Thoracic aorta (tissue), 2 donors: ENCODE data around the gene CRAMP1. TPM values are rescaled to one million over a fixed set of nuclear protein-coding genes. Genes with fewer than 3 reads are reported as not detected.

Source experiments
- ATAC-seq: fragments of 150-250 bp; one replicate; pipeline ENCODE4 v1.8.0; 2017; ENCODE audit warnings: low read depth; ENCODE audit not compliant: insufficient number of reproducible peaks, low FRiP score
- DNase-seq: peaks from one replicate; pipeline ENCODE4 v3.0.0-alpha.2; 2020; ENCODE audit warnings: low spot score
- H3K27ac ChIP-seq, 2 donors: fragments of 200-600 bp; sonication (generic); 1 replicate in 1 of 2; 2 replicates in 1 of 2; pipeline ENCODE4 v1.5.1; 2016; ENCODE audit warnings: mild to moderate bottlenecking in 2 of 2, moderate library complexity in 2 of 2
- H3K27me3 ChIP-seq: fragments of 200-600 bp; sonication (generic); replicated peaks from 2 replicates; pipeline ENCODE4 v1.6.0; 2016; ENCODE audit warnings: mild to moderate bottlenecking; ENCODE audit not compliant: insufficient read depth
- H3K36me3 ChIP-seq: fragments of 200-600 bp; sonication (generic); one replicate; pipeline ENCODE4 v1.5.1; 2016
- H3K4me1 ChIP-seq, 2 donors: fragments of 200-600 bp; sonication (generic); 1 replicate in 1 of 2; 2 replicates in 1 of 2; pipeline versions ENCODE4 v1.5.1 to v1.6.0; 2016; ENCODE audit warnings: low read depth in 2 of 2, mild to moderate bottlenecking in 1 of 2; ENCODE audit not compliant: control insufficient read depth in 1 of 2
- H3K4me3 ChIP-seq: fragments of 200-600 bp; sonication (generic); 2 replicates; pipeline ENCODE4 v1.5.1; 2016; ENCODE audit warnings: mild to moderate bottlenecking
- H3K9me3 ChIP-seq: fragments of 200-600 bp; sonication (generic); 2 replicates; pipeline ENCODE4 v1.5.1; 2016
- CTCF ChIP-seq: fragments of 200-600 bp; sonication (generic); IDR thresholded peaks from one replicate; pipeline ENCODE4 v1.5.1; 2019; ENCODE audit warnings: antibody characterized with exemption
- total RNA-seq, 2 donors: library from RNA; depleted of rRNA; stranded (reverse); fragments of >200 nt; gene quantifications; one replicate each; pipeline versions ENCODE4 v1.1.0 to v1.2.3, GENCODE V29; 2016

The CRAMP1 gene
- total RNA-seq, 2 donors from 2014 or later, result 15.0 to 21.4 TPM

GRCh38 chr16:1657841-1658240 is 45.7 kb downstream of the CRAMP1 start:
- Histone ChIP-seq H3K27ac (no peak overlapping the region), H3K36me3 (peaks cover 66% of the 10 kb centered on the region), H3K27me3 (no peaks in the 10 kb centered on the region), H3K9me3 (no peaks in the 10 kb centered on the region), H3K4me1 (no peaks in the 10 kb centered on the region), H3K4me3 (no peak overlapping the region)
- ATAC-seq (no peak), DNase-seq (no peak)
- no peak for TF ChIP-seq CTCF

- no peaks in the 10 kb centered on the region for H3K4me1 ChIP-seq
- H3K36me3 ChIP-seq, result peaks cover 61% of the 10 kb centered on the region
- H3K27ac ChIP-seq, result no peak overlapping the region
- no peaks in the 10 kb centered on the region for H3K9me3 ChIP-seq
- no peak for ATAC-seq
- DNase-seq, result no peak
- no peak for TF ChIP-seq CTCF
- no peak overlapping the region for H3K4me3 ChIP-seq
- no peaks in the 10 kb centered on the region for H3K27me3 ChIP-seq
Measured at GRCh38 chr16:1659031-1659430, 46.9 kb downstream of the CRAMP1 start.

GRCh38 chr16:1661826-1662225 is 49.7 kb downstream of the CRAMP1 start:
- Histone ChIP-seq H3K4me1 (no peaks in the 10 kb centered on the region), H3K27me3 (no peaks in the 10 kb centered on the region), H3K27ac (no peak overlapping the region), H3K4me3 (no peak overlapping the region), H3K36me3 (peaks cover 67% of the 10 kb centered on the region), H3K9me3 (no peaks in the 10 kb centered on the region)
- TF ChIP-seq CTCF, result no peak
- ATAC-seq, result no peak
- DNase-seq, result no peak

GRCh38 chr16:1662543-1662942 is 50.4 kb downstream of the CRAMP1 start:
- H3K36me3 ChIP-seq, result peaks cover 70% of the 10 kb centered on the region
- H3K4me1 ChIP-seq, result no peaks in the 10 kb centered on the region
- H3K27ac ChIP-seq, result no peak overlapping the region
- no peak for DNase-seq
- H3K4me3 ChIP-seq, result no peak overlapping the region
- TF ChIP-seq CTCF, result no peak
- no peak for ATAC-seq
- H3K27me3 ChIP-seq, result no peaks in the 10 kb centered on the region
- no peaks in the 10 kb centered on the region for H3K9me3 ChIP-seq

- H3K27me3 ChIP-seq, result no peaks in the 10 kb centered on the region
- peaks cover 84% of the 10 kb centered on the region for H3K36me3 ChIP-seq
- no peak overlapping the region for H3K27ac ChIP-seq
- no peak for DNase-seq
- no peaks in the 10 kb centered on the region for H3K4me1 ChIP-seq
- no peak for TF ChIP-seq CTCF
- no peak for ATAC-seq
- no peak overlapping the region for H3K4me3 ChIP-seq
- no peaks in the 10 kb centered on the region for H3K9me3 ChIP-seq
Measured at GRCh38 chr16:1665829-1666228, 53.7 kb downstream of the CRAMP1 start.
